K562 (cell line): ENCODE results near the gene LSM14B. TPM values are rescaled to one million over a fixed set of nuclear protein-coding genes. Genes with fewer than 3 reads are reported as not detected.

ENCODE experiments used
- ARID2 ChIP-seq: fragments of 450-650 bp; IDR thresholded peaks from 2 replicates; pipeline ENCODE4 v1.6.1; 2017; ENCODE audit warnings: antibody characterized with exemption, mild to moderate bottlenecking
- CBX2 ChIP-seq: fragments of 200-600 bp; sonication (generic); IDR thresholded peaks from one replicate; pipeline ENCODE4 v1.6.1; 2012; ENCODE audit warnings: mild to moderate bottlenecking, low read length, inconsistent platforms; ENCODE audit not compliant: insufficient read depth, poor library complexity, severe bottlenecking
- CCAR2 ChIP-seq: fragments of 200-400 bp; formaldehyde crosslinking; IDR thresholded peaks from 2 replicates; pipeline ENCODE4 v1.6.1; 2017; ENCODE audit warnings: mild to moderate bottlenecking, low read depth, low read length
- CREM ChIP-seq: IDR thresholded peaks from 2 replicates; pipeline ENCODE4 v1.6.1; 2014; ENCODE audit warnings: antibody characterized with exemption, low read depth
- EWSR1 ChIP-seq: fragments of 450-650 bp; IDR thresholded peaks from 2 replicates; pipeline ENCODE4 v1.6.1; 2018; ENCODE audit warnings: borderline replicate concordance, mild to moderate bottlenecking, low read depth, moderate library complexity; ENCODE audit not compliant: partially characterized antibody
- FOXP1 ChIP-seq: sonication (generic); formaldehyde crosslinking; IDR thresholded peaks from 2 replicates; pipeline ENCODE4 v1.8.0; 2022; ENCODE audit warnings: mild to moderate bottlenecking, missing genetic modification reagents
- JUND ChIP-seq, 2 experiments: IDR thresholded peaks; 2 replicates in 1 of 2; 3 replicates in 1 of 2; pipeline ENCODE4 v1.6.1; 2011; ENCODE audit warnings: borderline replicate concordance in 2 of 2, low read depth in 2 of 2, low read length in 2 of 2, improper control_type of control experiment in 1 of 2, missing biosample characterization in 1 of 2, missing genetic modification characterization in 1 of 2, missing genetic modification reagents in 1 of 2
- KDM5B ChIP-seq: fragments of 200-600 bp; sonication (generic); IDR thresholded peaks from 2 replicates; pipeline ENCODE4 v1.6.1; 2012; ENCODE audit warnings: low read depth, mild to moderate bottlenecking, moderate library complexity, low read length, control low read depth, inconsistent platforms; ENCODE audit not compliant: insufficient replicate concordance
- KLF13 ChIP-seq: fragments of 450-650 bp; IDR thresholded peaks from 2 replicates; pipeline ENCODE4 v1.6.1; 2016; ENCODE audit warnings: missing genetic modification characterization, low read depth, mild to moderate bottlenecking, missing compliant biosample characterization, moderate library complexity, borderline replicate concordance
- PRMT5 ChIP-seq: sonication (generic); formaldehyde crosslinking; IDR thresholded peaks from 2 replicates; pipeline ENCODE4 v1.5.0; 2020; ENCODE audit warnings: missing genetic modification reagents
- RBM22 ChIP-seq: fragments of 200-400 bp; formaldehyde crosslinking; IDR thresholded peaks from 2 replicates; pipeline ENCODE4 v1.6.1; 2018; ENCODE audit warnings: low read length, low read depth; ENCODE audit not compliant: poor library complexity, severe bottlenecking
- RERE ChIP-seq: sonication (generic); formaldehyde crosslinking; IDR thresholded peaks from 2 replicates; pipeline ENCODE4 v1.8.0; 2023; ENCODE audit warnings: missing genetic modification reagents, mild to moderate bottlenecking, borderline replicate concordance
- SMAD2 ChIP-seq: fragments of 150-350 bp; IDR thresholded peaks from 2 replicates; pipeline ENCODE4 v1.6.1; 2014; ENCODE audit warnings: low read depth, mild to moderate bottlenecking, low read length
- SMARCE1 ChIP-seq: fragments of 450-650 bp; IDR thresholded peaks from 2 replicates; pipeline ENCODE4 v1.7.1; 2016; ENCODE audit warnings: mild to moderate bottlenecking
- ZFX ChIP-seq: sonication (generic); formaldehyde crosslinking; IDR thresholded peaks from 2 replicates; pipeline ENCODE4 v1.8.0; 2022; ENCODE audit warnings: mild to moderate bottlenecking, missing genetic modification reagents, moderate library complexity
- ZNF639 ChIP-seq, 2 experiments: fragments of 200-800 bp in 1 of 2; sonication (Bioruptor generic) in 1 of 2; sonication (generic) in 1 of 2; formaldehyde crosslinking in 1 of 2; IDR thresholded peaks in 1 of 2; conservative IDR thresholded peaks in 1 of 2; 2 replicates each; pipeline versions ENCODE4 v1.5.0 to v1.6.1; 2016 to 2020; ENCODE audit warnings: missing compliant biosample characterization in 1 of 2, missing genetic modification characterization in 1 of 2, missing genetic modification reagents in 1 of 2
- polyA plus RNA-seq, 8 experiments: library from polyadenylated mRNA; depleted of rRNA in 4 of 8; stranded (reverse) in 5 of 8; unstranded in 3 of 8; fragments of >200 nt; fragmentation: Nextera tagmentation in 2 of 8; fragmentation: Illumina TruSeq in 1 of 8; extraction: Ambion mirVana in 2 of 8; extraction: Trizol in 1 of 8; gene quantifications; 2 replicates each; pipeline versions ENCODE4 v1.2.1 to v1.2.3, GENCODE V29; 2011 to 2014; ENCODE audit warnings: inconsistent platforms in 1 of 8, missing spikeins in 1 of 8
- total RNA-seq, 7 experiments: library from RNA; depleted of rRNA in 6 of 7; stranded (reverse); fragments of >200 nt in 6 of 7; fragmentation: Illumina TruSeq in 2 of 7; extraction: Trizol in 2 of 7; gene quantifications; 2 replicates each; pipeline versions ENCODE4 v1.2.1 to v1.2.3, GENCODE V29; 2011 to 2021; ENCODE audit warnings: low replicate concordance in 1 of 7

LSM14B gene
- total and polyA plus RNA-seq, 9 of the 15 experiments (the other 6 are each of a cell fraction or from before 2014, with no cell fraction given) = 0.66 to 36.0 (median 20.2) TPM

- peak in 1 of 2 experiments; percentile 94; a peak in 2 of 4 replicates for TF ChIP-seq ZNF639 (CRISPR knock-in tag; conservative IDR thresholded peaks at IDR 0.05 in 1 of 2, IDR thresholded peaks at IDR 0.05 in 1 of 2)
- peak; percentile 23 for TF ChIP-seq RBM22
- TF ChIP-seq SMAD2 = no peak
- no peak for TF ChIP-seq CBX2
- TF ChIP-seq CCAR2 = no peak
- peak; percentile 65; the same call in 1 of the 2 replicates for TF ChIP-seq ZFX
- no peak; the same call in 1 of the 2 replicates for TF ChIP-seq JUND (IDR thresholded peaks at IDR 0.05; ENCODE audit: borderline replicate concordance, low read depth, low read length)
- no peak for TF ChIP-seq JUND (tag; IDR thresholded peaks at IDR 0.05; ENCODE audit: borderline replicate concordance, low read depth, low read length)
- TF ChIP-seq FOXP1 (CRISPR knock-in tag) = peak; percentile 60; the same call in 1 of the 2 replicates
- TF ChIP-seq CREM = peak; percentile 93
- TF ChIP-seq KDM5B = peak; percentile 40
- no peak for TF ChIP-seq EWSR1
- no peak for TF ChIP-seq KLF13 (tag)
- no peak for TF ChIP-seq SMARCE1
- no peak for TF ChIP-seq PRMT5 (CRISPR knock-in tag)
- no peak for TF ChIP-seq RERE
- no peak for TF ChIP-seq ARID2
Observed at GRCh38 chr20:62143081-62143956, 21.0 kb downstream of the LSM14B start, which contains the start of the genes PSMA7 and SS18L1 (continued).
